ENCODE measurements around the gene GRXCR1. TPM values are rescaled to one million over a fixed set of nuclear protein-coding genes. Genes with fewer than 3 reads are reported as not detected.

GRXCR1 gene
- total RNA-seq, 1 experiment from 2014 or later = not detected

- no peak for DNase-seq
- H3K4me1 ChIP-seq (replicated peaks; ENCODE audit: insufficient read depth) = no peaks in the 10 kb centered on the region
- no peaks in the 10 kb centered on the region for H3F3A ChIP-seq (ENCODE audit: insufficient read depth, low read depth)
- TF ChIP-seq EZH2 (IDR thresholded peaks at IDR 0.05; ENCODE audit: low read depth) (no peak), CTCF (conservative IDR thresholded peaks at IDR 0.05) (no peak)
- intact Hi-C loops (cut with micrococcal nuclease; ENCODE audit: unreplicated experiment) = no loop called here
- H3K36me3 ChIP-seq (ENCODE audit: low read depth) = no peaks in the 10 kb centered on the region
- H3K4me2 ChIP-seq = no peak overlapping the region
- no peaks in the 10 kb centered on the region for H4K20me1 ChIP-seq (ENCODE audit: insufficient read depth)
- H3K9me3 ChIP-seq (ENCODE audit: insufficient read depth, low read depth) = no peaks in the 10 kb centered on the region
- H3K9me2 ChIP-seq (ENCODE audit: insufficient read depth) = no peaks in the 10 kb centered on the region
- H3K27ac ChIP-seq = no peak overlapping the region
- H3K27me3 ChIP-seq (ENCODE audit: insufficient read depth, low read depth) = no peaks in the 10 kb centered on the region
- no peak overlapping the region for H2AFZ ChIP-seq
- ChIA-PET POLR2A (ENCODE audit: unreplicated experiment) (no interaction called here), CTCF (no interaction called here)
- H3K79me2 ChIP-seq (ENCODE audit: low read depth) = no peaks in the 10 kb centered on the region
- no TSS peak for BruUV-seq (replicated peaks)
- no peak overlapping the region for H3K4me3 ChIP-seq
These were observed 33.4 kb downstream of the GRXCR1 start for GRCh38 chr4:42925921-42926320.

- Histone ChIP-seq H3K9me3 (ENCODE audit: insufficient read depth, low read depth) (no peaks in the 10 kb centered on the region), H3K79me2 (ENCODE audit: low read depth) (no peaks in the 10 kb centered on the region), H3K27ac (no peak overlapping the region), H3K4me2 (no peak overlapping the region), H3K36me3 (ENCODE audit: low read depth) (no peaks in the 10 kb centered on the region), H4K20me1 (ENCODE audit: insufficient read depth) (no peaks in the 10 kb centered on the region), H3F3A (ENCODE audit: insufficient read depth, low read depth) (no peaks in the 10 kb centered on the region), H3K27me3 (ENCODE audit: insufficient read depth, low read depth) (no peaks in the 10 kb centered on the region), H2AFZ (no peak overlapping the region), H3K9me2 (ENCODE audit: insufficient read depth) (no peaks in the 10 kb centered on the region), H3K4me1 (replicated peaks; ENCODE audit: insufficient read depth) (no peaks in the 10 kb centered on the region), H3K4me3 (no peak overlapping the region)
- intact Hi-C loops (cut with micrococcal nuclease; ENCODE audit: unreplicated experiment) = no loop called here
- TF ChIP-seq CTCF (conservative IDR thresholded peaks at IDR 0.05) (no peak), EZH2 (IDR thresholded peaks at IDR 0.05; ENCODE audit: low read depth) (no peak)
- no peak for DNase-seq
- ChIA-PET CTCF (no interaction called here), POLR2A (ENCODE audit: unreplicated experiment) (no interaction called here)
- no TSS peak for BruUV-seq (replicated peaks)
These were observed 35.4 kb downstream of the GRXCR1 start for GRCh38 chr4:42927946-42928345.

- CTCF ChIA-PET = no interaction called here
- Histone ChIP-seq H3F3A (ENCODE audit: insufficient read depth, low read depth) (no peaks in the 10 kb centered on the region), H3K9me3 (ENCODE audit: insufficient read depth, low read depth) (no peaks in the 10 kb centered on the region), H3K27ac (no peak overlapping the region), H3K36me3 (ENCODE audit: low read depth) (no peaks in the 10 kb centered on the region), H3K4me3 (no peak overlapping the region), H4K20me1 (ENCODE audit: insufficient read depth) (no peaks in the 10 kb centered on the region), H3K4me2 (no peak overlapping the region), H3K79me2 (ENCODE audit: low read depth) (no peaks in the 10 kb centered on the region), H3K4me1 (replicated peaks; ENCODE audit: insufficient read depth) (no peaks in the 10 kb centered on the region), H3K27me3 (ENCODE audit: insufficient read depth, low read depth) (no peaks in the 10 kb centered on the region), H3K9me2 (ENCODE audit: insufficient read depth) (no peaks in the 10 kb centered on the region), H2AFZ (no peak overlapping the region)
- no peak for TF ChIP-seq CTCF (conservative IDR thresholded peaks at IDR 0.05)
- TF ChIP-seq EZH2 (IDR thresholded peaks at IDR 0.05; ENCODE audit: low read depth) = no peak
- DNase-seq = no peak
- POLR2A ChIA-PET (ENCODE audit: unreplicated experiment) = no interaction called here
- BruUV-seq (replicated peaks) = no TSS peak
- intact Hi-C loops (cut with micrococcal nuclease; ENCODE audit: unreplicated experiment) = no loop called here
These were observed 36.1 kb downstream of the GRXCR1 start for GRCh38 chr4:42928582-42928981.
